IPS-18c (cell line): ENCODE data around the gene KLHL21.
"Not testable (repeated sequence)": the region's sequence is repeated elsewhere in the genome, so short reads cannot be mapped to it uniquely, and the experiment has no call there.

Experiments
- H3K4me3 ChIP-seq: 2 replicates; pipeline ENCODE4 v1.7.0; 2013; ENCODE audit warnings: low read depth, mild to moderate bottlenecking, low read length, moderate library complexity; ENCODE audit not compliant: insufficient read depth
- H3K9me3 ChIP-seq: one replicate; pipeline ENCODE4 v1.6.1; 2013; ENCODE audit warnings: mild to moderate bottlenecking, low read length, moderate library complexity; ENCODE audit not compliant: control insufficient read depth, insufficient read depth

KLHL21 gene

GRCh38 chr1:6602669-6603237, at the start of gene KLHL21:
Gene KLHL21, minus strand, starts transcription at chr1:6602869. Its CDS starts 52 bp downstream, at chr1:6602817.
- Histone ChIP-seq H3K9me3 (peaks cover 8% of the 10 kb centered on the region), H3K4me3 (peak within 1 kb of the TSS; percentile 97)

- no peak overlapping the region for H3K4me3 ChIP-seq
Measured at GRCh38 chr1:6651909-6652308, 49.2 kb upstream of the KLHL21 start.

GRCh38 chr1:6648556-6648955, 45.9 kb upstream of the KLHL21 start:
- no peak overlapping the region for H3K4me3 ChIP-seq
- no peaks in the 10 kb centered on the region for H3K9me3 ChIP-seq

More at GRCh38 chr1:6651909-6652308, 49.2 kb upstream of the KLHL21 start:
- H3K9me3 ChIP-seq, result no peaks in the 10 kb centered on the region

GRCh38 chr1:6646499-6647148, 44.0 kb upstream of the KLHL21 start:
- Histone ChIP-seq H3K9me3 (no peaks in the 10 kb centered on the region), H3K4me3 (no peak overlapping the region)

GRCh38 chr1:6645018-6645417, 42.3 kb upstream of the KLHL21 start:
- Histone ChIP-seq H3K4me3 (no peak overlapping the region), H3K9me3 (no peaks in the 10 kb centered on the region)

- H3K4me3 ChIP-seq, H3K9me3 ChIP-seq: not testable (repeated sequence)
Measured at GRCh38 chr1:6640867-6641266, 38.2 kb upstream of the KLHL21 start.

- Histone ChIP-seq H3K4me3 (no peak overlapping the region), H3K9me3 (peaks cover 2% of the 10 kb centered on the region)
Measured at GRCh38 chr1:6638226-6638625, 35.6 kb upstream of the KLHL21 start.

GRCh38 chr1:6637770-6638169, 35.1 kb upstream of the KLHL21 start:
- Histone ChIP-seq H3K9me3 (peaks cover 2% of the 10 kb centered on the region), H3K4me3 (no peak overlapping the region)

- H3K9me3 ChIP-seq, H3K4me3 ChIP-seq: not testable (repeated sequence)
Measured at GRCh38 chr1:6636778-6637177, 34.1 kb upstream of the KLHL21 start.

- H3K9me3 ChIP-seq, result peaks cover 2% of the 10 kb centered on the region
Measured at GRCh38 chr1:6635910-6636760, 33.5 kb upstream of the KLHL21 start.

GRCh38 chr1:6635161-6635909, 32.7 kb upstream of the KLHL21 start:
- Histone ChIP-seq H3K9me3 (peaks cover 2% of the 10 kb centered on the region), H3K4me3 (no peak overlapping the region)

More at GRCh38 chr1:6635910-6636760, 33.5 kb upstream of the KLHL21 start:
- H3K4me3 ChIP-seq, result no peak overlapping the region

- H3K9me3 ChIP-seq, result no peaks in the 10 kb centered on the region
Measured at GRCh38 chr1:6634371-6635052, 31.8 kb upstream of the KLHL21 start.

GRCh38 chr1:6632588-6633514, 30.2 kb upstream of the KLHL21 start:
- Histone ChIP-seq H3K4me3 (no peak overlapping the region), H3K9me3 (no peaks in the 10 kb centered on the region)

More at GRCh38 chr1:6634371-6635052, 31.8 kb upstream of the KLHL21 start:
- H3K4me3 ChIP-seq, result no peak overlapping the region

GRCh38 chr1:6631058-6631457, 28.4 kb upstream of the KLHL21 start:
- no peaks in the 10 kb centered on the region for H3K9me3 ChIP-seq
- no peak overlapping the region for H3K4me3 ChIP-seq

GRCh38 chr1:6630027-6630426, 27.4 kb upstream of the KLHL21 start:
- H3K4me3 ChIP-seq, result no peak overlapping the region
- no peaks in the 10 kb centered on the region for H3K9me3 ChIP-seq

GRCh38 chr1:6628971-6629479, 26.4 kb upstream of the KLHL21 start:
- Histone ChIP-seq H3K4me3 (no peak overlapping the region), H3K9me3 (no peaks in the 10 kb centered on the region)
